Coronary artery (tissue), 2 donors: Measurements from ENCODE around the gene UGT1A6.

Source experiments
- DNase-seq: peaks from one replicate; pipeline ENCODE4 v3.0.0-alpha.2; 2017; ENCODE audit warnings: low spot score
- H3K27ac ChIP-seq, 2 donors: fragments of 200-600 bp; sonication (generic); one replicate each; pipeline ENCODE4 v1.5.1; 2016 to 2019
- H3K4me3 ChIP-seq: fragments of 200-600 bp; sonication (generic); 2 replicates; pipeline ENCODE4 v1.5.1; 2016; ENCODE audit warnings: mild to moderate bottlenecking, moderate library complexity
- CTCF ChIP-seq: fragments of 200-600 bp; sonication (generic); IDR thresholded peaks from one replicate; pipeline ENCODE4 v1.5.1; 2019; ENCODE audit warnings: antibody characterized with exemption

UGT1A6 gene

GRCh38 chr2:233707940-233708644, 15.4 kb downstream of the UGT1A6 start:
- H3K4me3 ChIP-seq: no peak overlapping the region
- DNase-seq: no peak
- no peak for TF ChIP-seq CTCF
- H3K27ac ChIP-seq: no peak overlapping the region

GRCh38 chr2:233708942-233709341, 16.3 kb downstream of the UGT1A6 start:
- Histone ChIP-seq H3K4me3 (no peak overlapping the region), H3K27ac (no peak overlapping the region)
- no peak for TF ChIP-seq CTCF
- no peak for DNase-seq

GRCh38 chr2:233711312-233712008, 18.8 kb downstream of the UGT1A6 start:
- DNase-seq: no peak
- Histone ChIP-seq H3K4me3 (no peak overlapping the region), H3K27ac (no peak overlapping the region)
- TF ChIP-seq CTCF: peak; percentile 58

- Histone ChIP-seq H3K4me3 (no peak within 1 kb of the TSS), H3K27ac (no peak within 1 kb of the TSS)
- DNase-seq: no peak
- TF ChIP-seq CTCF: no peak
Observed at GRCh38 chr2:233712611-233713261, 20.0 kb downstream of the UGT1A6 start, which contains the start of gene UGT1A5. TSS of gene UGT1A5 (plus strand) at chr2:233712907. CDS start at chr2:233712992, 85 bp downstream.

- DNase-seq: no peak
- no peak overlapping the region for H3K4me3 ChIP-seq
- no peak overlapping the region for H3K27ac ChIP-seq
- TF ChIP-seq CTCF: no peak
Observed at GRCh38 chr2:233713262-233713615, 20.5 kb downstream of the UGT1A6 start.

GRCh38 chr2:233714121-233714520, 21.4 kb downstream of the UGT1A6 start:
- DNase-seq: no peak
- TF ChIP-seq CTCF: no peak
- no peak overlapping the region for H3K4me3 ChIP-seq
- no peak overlapping the region for H3K27ac ChIP-seq
